ENCODE data around the gene ADH7. TPM values are rescaled to one million over a fixed set of nuclear protein-coding genes. Genes with fewer than 3 reads are reported as not detected.

ADH7 gene
- total and polyA plus RNA-seq, 2 experiments from 2014 or later, result not detected

GRCh38 chr4:99459546-99460042 lies 24.5 kb upstream of the ADH7 start:
- H2AFZ ChIP-seq, result peak overlapping the region; percentile 73
- no peaks in the 10 kb centered on the region for H4K20me1 ChIP-seq (replicated peaks; ENCODE audit: insufficient read depth)
- H3K4me1 ChIP-seq (ENCODE audit: insufficient read depth), result 0 out of 2 replicates have a peak, but pooled peaks cover 4% of the 10 kb centered on the region
- no peak overlapping the region for H3K27ac Mint-ChIP-seq
- no peak overlapping the region for H3K4me3 Mint-ChIP-seq
- no peak overlapping the region for H3K27ac ChIP-seq (ENCODE audit: low read depth)
- TF ChIP-seq EZH2phosphoT487 (IDR thresholded peaks at IDR 0.05; ENCODE audit: unreplicated experiment) (no peak), STAT1 (IDR thresholded peaks at IDR 0.05; ENCODE audit: unreplicated experiment) (no peak), ZNF462 (CRISPR knock-in tag; IDR thresholded peaks at IDR 0.05) (no peak), ZNF331 (CRISPR knock-in tag; IDR thresholded peaks at IDR 0.05; ENCODE audit: low read depth) (no peak), JUNB (IDR thresholded peaks at IDR 0.05; ENCODE audit: unreplicated experiment) (no peak), ZNF114 (CRISPR knock-in tag; IDR thresholded peaks at IDR 0.05) (no peak), CREB1 (CRISPR knock-in tag; IDR thresholded peaks at IDR 0.05; ENCODE audit: low read depth) (no peak), NANOG (IDR thresholded peaks at IDR 0.05; ENCODE audit: borderline replicate concordance) (no peak), POLR2AphosphoS5 (IDR thresholded peaks at IDR 0.05; ENCODE audit: low read depth) (no peak), EZH2 (IDR thresholded peaks at IDR 0.05; ENCODE audit: low read depth, unreplicated experiment) (no peak)
- TF ChIP-seq, protein P1, sequence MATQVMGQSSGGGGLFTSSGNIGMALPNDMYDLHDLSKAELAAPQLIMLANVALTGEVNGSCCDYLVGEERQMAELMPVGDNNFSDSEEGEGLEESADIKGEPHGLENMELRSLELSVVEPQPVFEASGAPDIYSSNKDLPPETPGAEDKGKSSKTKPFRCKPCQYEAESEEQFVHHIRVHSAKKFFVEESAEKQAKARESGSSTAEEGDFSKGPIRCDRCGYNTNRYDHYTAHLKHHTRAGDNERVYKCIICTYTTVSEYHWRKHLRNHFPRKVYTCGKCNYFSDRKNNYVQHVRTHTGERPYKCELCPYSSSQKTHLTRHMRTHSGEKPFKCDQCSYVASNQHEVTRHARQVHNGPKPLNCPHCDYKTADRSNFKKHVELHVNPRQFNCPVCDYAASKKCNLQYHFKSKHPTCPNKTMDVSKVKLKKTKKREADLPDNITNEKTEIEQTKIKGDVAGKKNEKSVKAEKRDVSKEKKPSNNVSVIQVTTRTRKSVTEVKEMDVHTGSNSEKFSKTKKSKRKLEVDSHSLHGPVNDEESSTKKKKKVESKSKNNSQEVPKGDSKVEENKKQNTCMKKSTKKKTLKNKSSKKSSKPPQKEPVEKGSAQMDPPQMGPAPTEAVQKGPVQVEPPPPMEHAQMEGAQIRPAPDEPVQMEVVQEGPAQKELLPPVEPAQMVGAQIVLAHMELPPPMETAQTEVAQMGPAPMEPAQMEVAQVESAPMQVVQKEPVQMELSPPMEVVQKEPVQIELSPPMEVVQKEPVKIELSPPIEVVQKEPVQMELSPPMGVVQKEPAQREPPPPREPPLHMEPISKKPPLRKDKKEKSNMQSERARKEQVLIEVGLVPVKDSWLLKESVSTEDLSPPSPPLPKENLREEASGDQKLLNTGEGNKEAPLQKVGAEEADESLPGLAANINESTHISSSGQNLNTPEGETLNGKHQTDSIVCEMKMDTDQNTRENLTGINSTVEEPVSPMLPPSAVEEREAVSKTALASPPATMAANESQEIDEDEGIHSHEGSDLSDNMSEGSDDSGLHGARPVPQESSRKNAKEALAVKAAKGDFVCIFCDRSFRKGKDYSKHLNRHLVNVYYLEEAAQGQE (IDR thresholded peaks at IDR 0.05; ENCODE audit: unreplicated experiment), result no peak
- TF ChIP-seq, protein P2, sequence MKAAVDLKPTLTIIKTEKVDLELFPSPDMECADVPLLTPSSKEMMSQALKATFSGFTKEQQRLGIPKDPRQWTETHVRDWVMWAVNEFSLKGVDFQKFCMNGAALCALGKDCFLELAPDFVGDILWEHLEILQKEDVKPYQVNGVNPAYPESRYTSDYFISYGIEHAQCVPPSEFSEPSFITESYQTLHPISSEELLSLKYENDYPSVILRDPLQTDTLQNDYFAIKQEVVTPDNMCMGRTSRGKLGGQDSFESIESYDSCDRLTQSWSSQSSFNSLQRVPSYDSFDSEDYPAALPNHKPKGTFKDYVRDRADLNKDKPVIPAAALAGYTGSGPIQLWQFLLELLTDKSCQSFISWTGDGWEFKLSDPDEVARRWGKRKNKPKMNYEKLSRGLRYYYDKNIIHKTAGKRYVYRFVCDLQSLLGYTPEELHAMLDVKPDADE (IDR thresholded peaks at IDR 0.05), result no peak
- TF ChIP-seq, protein P3, sequence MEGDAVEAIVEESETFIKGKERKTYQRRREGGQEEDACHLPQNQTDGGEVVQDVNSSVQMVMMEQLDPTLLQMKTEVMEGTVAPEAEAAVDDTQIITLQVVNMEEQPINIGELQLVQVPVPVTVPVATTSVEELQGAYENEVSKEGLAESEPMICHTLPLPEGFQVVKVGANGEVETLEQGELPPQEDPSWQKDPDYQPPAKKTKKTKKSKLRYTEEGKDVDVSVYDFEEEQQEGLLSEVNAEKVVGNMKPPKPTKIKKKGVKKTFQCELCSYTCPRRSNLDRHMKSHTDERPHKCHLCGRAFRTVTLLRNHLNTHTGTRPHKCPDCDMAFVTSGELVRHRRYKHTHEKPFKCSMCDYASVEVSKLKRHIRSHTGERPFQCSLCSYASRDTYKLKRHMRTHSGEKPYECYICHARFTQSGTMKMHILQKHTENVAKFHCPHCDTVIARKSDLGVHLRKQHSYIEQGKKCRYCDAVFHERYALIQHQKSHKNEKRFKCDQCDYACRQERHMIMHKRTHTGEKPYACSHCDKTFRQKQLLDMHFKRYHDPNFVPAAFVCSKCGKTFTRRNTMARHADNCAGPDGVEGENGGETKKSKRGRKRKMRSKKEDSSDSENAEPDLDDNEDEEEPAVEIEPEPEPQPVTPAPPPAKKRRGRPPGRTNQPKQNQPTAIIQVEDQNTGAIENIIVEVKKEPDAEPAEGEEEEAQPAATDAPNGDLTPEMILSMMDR (conservative IDR thresholded peaks at IDR 0.05; ENCODE audit: low read depth in 2 of 2), result no peak
- no peaks in the 10 kb centered on the region for H3F3A ChIP-seq (replicated peaks; ENCODE audit: low read depth)
- H3K4me2 ChIP-seq, result no peak overlapping the region
- no peaks in the 10 kb centered on the region for H3K9me2 ChIP-seq (ENCODE audit: insufficient read depth)
- no peaks in the 10 kb centered on the region for H3K27me3 ChIP-seq (ENCODE audit: insufficient read depth)
- no peaks in the 10 kb centered on the region for H3K79me2 ChIP-seq (replicated peaks; ENCODE audit: insufficient read depth)
- DNase-seq (ENCODE audit: low spot score) (no peak), ATAC-seq (no peak)
- no peaks in the 10 kb centered on the region for H3K36me3 ChIP-seq (ENCODE audit: insufficient read depth)
- H3K4me1 Mint-ChIP-seq, result peaks cover 9% of the 10 kb centered on the region
- H3K36me3 Mint-ChIP-seq (ENCODE audit: low read depth), result no peaks in the 10 kb centered on the region
- peaks cover 3% of the 10 kb centered on the region for H3K27me3 Mint-ChIP-seq (ENCODE audit: insufficient read depth, low read depth, poor library complexity)
- no peak overlapping the region for H3K4me3 ChIP-seq
- no peaks in the 10 kb centered on the region for H3K9me3 Mint-ChIP-seq
